Vein endothelial cell (primary cell): ENCODE results near the gene RHOD. TPM values are rescaled to one million over a fixed set of nuclear protein-coding genes. Genes with fewer than 3 reads are reported as not detected.

Experiments used
- total RNA-seq: library from RNA; depleted of rRNA; stranded (reverse); fragments of >200 nt; gene quantifications from 2 replicates; pipeline ENCODE4 v1.2.3, GENCODE V29; 2012

The RHOD gene
- 13.4 and 13.9 TPM in 2 replicates for total RNA-seq

GRCh38 chr11:67056267-67057204, at the start of gene RHOD:
TSS of gene RHOD (plus strand) at chr11:67056847. CDS start at chr11:67056903, 56 bp downstream.

GRCh38 chr11:67022961-67023956, 33.4 kb upstream of the RHOD start, which contains the start of gene SYT12:
TSS of gene SYT12 (plus strand) at chr11:67023134. CDS start at chr11:67030145, 7,011 bp downstream.

GRCh38 chr11:67118801-67119584, 62.3 kb downstream of the RHOD start, which contains the start of gene KDM2A:
TSS of gene KDM2A (plus strand) at chr11:67119263. CDS start at chr11:67121317, 2,054 bp downstream.

Other genes starting within 250 kb of the RHOD start
- gene RCE1, start 213.4 kb upstream of the RHOD start, total RNA-seq, result 20.3 and 22.9 TPM in 2 replicates
- 33.6 and 34.3 TPM in 2 replicates for gene LRFN4, start 199.8 kb upstream of the RHOD start, total RNA-seq
- 5.9 and 7.9 TPM in 2 replicates for gene PC, start 98.5 kb upstream of the RHOD start, total RNA-seq
- gene C11orf86, start 81.5 kb upstream of the RHOD start, total RNA-seq, result not detected in 2 replicates
- gene SYT12, start 33.7 kb upstream of the RHOD start, total RNA-seq, result not detected in 2 replicates
- 60.1 and 61.1 TPM in 2 replicates for gene KDM2A, start 62.4 kb downstream of the RHOD start, total RNA-seq
- 40.5 and 46.1 TPM in 2 replicates for gene GRK2, start 209.6 kb downstream of the RHOD start, total RNA-seq
- 25.5 and 38.4 TPM in 2 replicates for gene ANKRD13D, start 232.5 kb downstream of the RHOD start, total RNA-seq
- gene SSH3, start 246.7 kb downstream of the RHOD start, total RNA-seq, result 11.4 and 12.1 TPM in 2 replicates